Measurements from ENCODE around the gene RFX4.

RFX4 gene

GRCh38 chr12:106753526-106753925 is 170.7 kb downstream of the RFX4 start:
- Histone ChIP-seq H2AFZ (ENCODE audit: low read depth, low read length) (no peak overlapping the region), H3K4me1 (ENCODE audit: insufficient read depth, low read length) (no peaks in the 10 kb centered on the region), H3K79me2 (ENCODE audit: insufficient read depth, low read length) (no peaks in the 10 kb centered on the region), H3K9ac (ENCODE audit: low read depth, low read length) (no peak overlapping the region), H3K4me3 (ENCODE audit: low read depth in 1 of 2, low read length in 2 of 2) (no peak overlapping the region), H3K9me3 (ENCODE audit: insufficient read depth, low read length, severe bottlenecking) (no peaks in the 10 kb centered on the region), H3K27me3 (ENCODE audit: insufficient read depth, low read length, poor library complexity) (no peaks in the 10 kb centered on the region), H3K36me3 (ENCODE audit: insufficient read depth, low read length) (no peaks in the 10 kb centered on the region), H3K27ac (ENCODE audit: low read length) (no peak overlapping the region), H3K4me2 (ENCODE audit: insufficient read depth, low read length) (no peak overlapping the region), H4K20me1 (ENCODE audit: insufficient read depth, low read length) (no peaks in the 10 kb centered on the region)
- DNase-seq (no peak), ATAC-seq (ENCODE audit: insufficient read depth, low read depth) (0 out of 3 replicates have a peak, but pooled peaks have one; percentile 12)
- TF ChIP-seq CTCF (IDR thresholded peaks at IDR 0.05; ENCODE audit: borderline replicate concordance, extremely low read depth, low read length, poor library complexity, severe bottlenecking) (no peak), EZH2 (IDR thresholded peaks at IDR 0.05; ENCODE audit: borderline replicate concordance, low read depth, low read length, severe bottlenecking) (no peak)

DNA sequence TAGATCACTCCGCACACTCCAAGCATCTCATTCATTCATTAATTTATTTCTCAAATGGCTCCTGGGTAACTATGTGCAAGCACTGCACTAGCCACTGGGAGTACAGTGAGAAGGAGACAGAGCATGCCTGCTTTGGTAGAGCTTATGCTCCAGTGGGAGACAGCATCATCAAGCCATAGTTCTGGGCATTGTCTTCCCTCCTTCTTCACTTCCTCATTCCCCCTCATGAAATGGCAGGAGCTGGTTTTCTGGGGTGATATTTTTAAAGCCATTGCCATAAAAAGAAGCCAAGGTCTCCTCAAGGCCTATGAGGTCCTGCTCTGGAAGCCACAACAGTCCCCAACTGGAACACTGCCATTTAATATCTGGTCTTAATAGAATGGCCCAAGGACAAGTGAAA is 171.5 kb downstream of the RFX4 start:
- Histone ChIP-seq H3K4me3 (ENCODE audit: low read depth in 1 of 2, low read length in 2 of 2) (no peak overlapping the region), H3K36me3 (ENCODE audit: insufficient read depth, low read length) (no peaks in the 10 kb centered on the region), H4K20me1 (ENCODE audit: insufficient read depth, low read length) (no peaks in the 10 kb centered on the region), H3K27ac (ENCODE audit: low read length) (no peak overlapping the region), H3K27me3 (ENCODE audit: insufficient read depth, low read length, poor library complexity) (no peaks in the 10 kb centered on the region), H3K79me2 (ENCODE audit: insufficient read depth, low read length) (no peaks in the 10 kb centered on the region), H3K9me3 (ENCODE audit: insufficient read depth, low read length, severe bottlenecking) (no peaks in the 10 kb centered on the region), H2AFZ (ENCODE audit: low read depth, low read length) (no peak overlapping the region), H3K9ac (ENCODE audit: low read depth, low read length) (no peak overlapping the region), H3K4me1 (ENCODE audit: insufficient read depth, low read length) (peaks cover 6% of the 10 kb centered on the region), H3K4me2 (ENCODE audit: insufficient read depth, low read length) (no peak overlapping the region)
- TF ChIP-seq EZH2 (IDR thresholded peaks at IDR 0.05; ENCODE audit: borderline replicate concordance, low read depth, low read length, severe bottlenecking) (no peak), CTCF (IDR thresholded peaks at IDR 0.05; ENCODE audit: borderline replicate concordance, extremely low read depth, low read length, poor library complexity, severe bottlenecking) (no peak)
- DNase-seq, result no peak
- ATAC-seq (ENCODE audit: insufficient read depth, low read depth), result no peak

DNA sequence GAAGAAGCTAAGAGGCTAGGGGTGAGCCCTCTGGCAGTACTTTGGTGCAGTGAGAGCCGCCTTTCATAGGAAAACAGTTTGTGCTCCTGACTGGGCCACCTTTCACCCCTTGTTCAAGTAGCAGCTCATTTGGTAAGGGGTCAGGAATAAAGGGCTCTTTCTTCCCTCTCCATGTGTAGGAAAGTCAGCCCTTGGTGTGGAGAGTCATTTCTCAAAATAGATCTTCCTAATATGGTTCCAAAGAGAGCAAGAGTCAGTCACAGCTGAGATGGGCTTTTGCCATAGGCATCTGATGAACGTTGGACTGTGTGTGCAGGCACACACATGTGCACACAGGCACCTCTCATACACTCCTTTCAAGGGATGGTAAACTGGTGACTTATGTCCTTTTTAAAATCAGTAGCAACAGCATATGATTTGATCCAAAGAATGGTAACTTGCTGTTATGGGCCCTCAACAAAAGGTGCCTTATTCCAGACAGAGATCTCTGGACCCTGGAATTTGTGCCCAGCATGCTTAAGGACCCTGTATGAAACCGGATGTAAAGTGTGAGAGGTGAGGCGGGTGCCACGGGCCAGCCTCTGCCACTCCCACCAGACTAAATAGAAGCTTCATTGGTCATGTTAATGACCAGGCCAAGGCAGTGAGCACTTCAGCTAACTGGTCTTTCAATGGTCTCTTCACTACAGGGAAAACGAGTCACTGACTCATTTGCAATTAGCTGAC is 175.0 kb downstream of the RFX4 start:
- Histone ChIP-seq H4K20me1 (ENCODE audit: insufficient read depth, low read length) (no peaks in the 10 kb centered on the region), H3K4me3 (ENCODE audit: low read depth in 1 of 2, low read length in 2 of 2) (no peak overlapping the region), H3K27ac (ENCODE audit: low read length) (no peak overlapping the region), H3K27me3 (ENCODE audit: insufficient read depth, low read length, poor library complexity) (no peaks in the 10 kb centered on the region), H2AFZ (ENCODE audit: low read depth, low read length) (no peak overlapping the region), H3K4me1 (ENCODE audit: insufficient read depth, low read length) (peaks cover 22% of the 10 kb centered on the region), H3K9me3 (ENCODE audit: insufficient read depth, low read length, severe bottlenecking) (no peaks in the 10 kb centered on the region), H3K4me2 (ENCODE audit: insufficient read depth, low read length) (no peak overlapping the region), H3K36me3 (ENCODE audit: insufficient read depth, low read length) (no peaks in the 10 kb centered on the region), H3K79me2 (ENCODE audit: insufficient read depth, low read length) (no peaks in the 10 kb centered on the region), H3K9ac (ENCODE audit: low read depth, low read length) (no peak overlapping the region)
- DNase-seq, result no peak
- TF ChIP-seq CTCF (IDR thresholded peaks at IDR 0.05; ENCODE audit: borderline replicate concordance, extremely low read depth, low read length, poor library complexity, severe bottlenecking) (no peak), EZH2 (IDR thresholded peaks at IDR 0.05; ENCODE audit: borderline replicate concordance, low read depth, low read length, severe bottlenecking) (no peak)
- no peak for ATAC-seq (ENCODE audit: insufficient read depth, low read depth)
